ENCODE data around the gene TM7SF3.

The TM7SF3 gene

GRCh38 chr12:26997003-26997402 is 17.2 kb downstream of the TM7SF3 start:
- Histone ChIP-seq H3K4me3 (ENCODE audit: low read depth, low read length) (no peak overlapping the region), H3K36me3 (peaks cover 39% of the 10 kb centered on the region), H3K9me3 (ENCODE audit: severe bottlenecking) (no peaks in the 10 kb centered on the region), H3K27me3 (ENCODE audit: insufficient read depth, low read depth, severe bottlenecking) (no peaks in the 10 kb centered on the region), H3K27ac (no peak overlapping the region)
- DNase-seq, result no peak
- no peak for TF ChIP-seq CTCF (IDR thresholded peaks at IDR 0.05; ENCODE audit: low read depth, low read length)

GRCh38 chr12:26995706-26996105 is 18.5 kb downstream of the TM7SF3 start:
- DNase-seq, result no peak
- TF ChIP-seq CTCF (IDR thresholded peaks at IDR 0.05; ENCODE audit: low read depth, low read length), result no peak
- Histone ChIP-seq H3K4me3 (ENCODE audit: low read depth, low read length) (no peak overlapping the region), H3K9me3 (ENCODE audit: severe bottlenecking) (no peaks in the 10 kb centered on the region), H3K27ac (no peak overlapping the region), H3K36me3 (peaks cover 39% of the 10 kb centered on the region), H3K27me3 (ENCODE audit: insufficient read depth, low read depth, severe bottlenecking) (no peaks in the 10 kb centered on the region)

- Histone ChIP-seq H3K4me3 (ENCODE audit: low read depth, low read length) (no peak overlapping the region), H3K36me3 (peaks cover 42% of the 10 kb centered on the region), H3K9me3 (ENCODE audit: severe bottlenecking) (no peaks in the 10 kb centered on the region), H3K27me3 (ENCODE audit: insufficient read depth, low read depth, severe bottlenecking) (no peaks in the 10 kb centered on the region), H3K27ac (no peak overlapping the region)
- no peak for TF ChIP-seq CTCF (IDR thresholded peaks at IDR 0.05; ENCODE audit: low read depth, low read length)
- DNase-seq, result no peak
Measured at GRCh38 chr12:26994109-26994508, 20.1 kb downstream of the TM7SF3 start.

GRCh38 chr12:26991826-26992225 is 22.4 kb downstream of the TM7SF3 start:
- Histone ChIP-seq H3K4me3 (ENCODE audit: low read depth, low read length) (no peak overlapping the region), H3K27ac (no peak overlapping the region), H3K27me3 (ENCODE audit: insufficient read depth, low read depth, severe bottlenecking) (no peaks in the 10 kb centered on the region), H3K36me3 (peaks cover 38% of the 10 kb centered on the region), H3K9me3 (ENCODE audit: severe bottlenecking) (no peaks in the 10 kb centered on the region)
- no peak for DNase-seq
- no peak for TF ChIP-seq CTCF (IDR thresholded peaks at IDR 0.05; ENCODE audit: low read depth, low read length)

GRCh38 chr12:26989873-26990272 is 24.3 kb downstream of the TM7SF3 start:
- peaks cover 26% of the 10 kb centered on the region for H3K36me3 ChIP-seq
- no peaks in the 10 kb centered on the region for H3K27me3 ChIP-seq (ENCODE audit: insufficient read depth, low read depth, severe bottlenecking)
- no peak for TF ChIP-seq CTCF (IDR thresholded peaks at IDR 0.05; ENCODE audit: low read depth, low read length)
- H3K27ac ChIP-seq, result no peak overlapping the region
- no peak overlapping the region for H3K4me3 ChIP-seq (ENCODE audit: low read depth, low read length)
- DNase-seq, result no peak
- no peaks in the 10 kb centered on the region for H3K9me3 ChIP-seq (ENCODE audit: severe bottlenecking)

- Histone ChIP-seq H3K9me3 (ENCODE audit: severe bottlenecking) (no peaks in the 10 kb centered on the region), H3K36me3 (peaks cover 14% of the 10 kb centered on the region; the same call in 1 of the 2 replicates), H3K27me3 (ENCODE audit: insufficient read depth, low read depth, severe bottlenecking) (no peaks in the 10 kb centered on the region), H3K27ac (no peak overlapping the region), H3K4me3 (ENCODE audit: low read depth, low read length) (no peak overlapping the region)
- no peak for DNase-seq
- TF ChIP-seq CTCF (IDR thresholded peaks at IDR 0.05; ENCODE audit: low read depth, low read length), result no peak
Measured at GRCh38 chr12:26988703-26989102, 25.5 kb downstream of the TM7SF3 start.

All from WERI-Rb-1 (cell line).